ENCODE data around the gene GRM2. TPM values are rescaled to one million over a fixed set of nuclear protein-coding genes. Genes with fewer than 3 reads are reported as not detected.
"Not testable (repeated sequence)": the region's sequence is repeated elsewhere in the genome, so short reads cannot be mapped to it uniquely, and the experiment has no call there.

The GRM2 gene
- total RNA-seq, 1 experiment from 2014 or later, result 0.57 TPM

GRCh38 chr3:51734572-51734907, 27.7 kb downstream of the GRM2 start:
- H3K9me3 Mint-ChIP-seq (ENCODE audit: low read depth, unreplicated experiment), result no peaks in the 10 kb centered on the region
- CTCF ChIA-PET, result interaction anchor here (0.7 kb wide), 1 partner anchor 1826 kb away, joined by 3 read pairs; no protein-coding TSS in a partner anchor
- peaks cover 6% of the 10 kb centered on the region for H3K4me1 Mint-ChIP-seq (ENCODE audit: low read depth, unreplicated experiment)
- H3K27me3 Mint-ChIP-seq (ENCODE audit: unreplicated experiment), result peaks cover 19% of the 10 kb centered on the region
- BruUV-seq (replicated peaks), result no TSS peak
- H3K36me3 Mint-ChIP-seq (ENCODE audit: insufficient read depth, unreplicated experiment), result no peaks in the 10 kb centered on the region
- no peak overlapping the region for H3K27ac Mint-ChIP-seq (ENCODE audit: unreplicated experiment)
- intact Hi-C loops (cut with micrococcal nuclease; ENCODE audit: unreplicated experiment), result no loop called here
- no peak overlapping the region for H3K4me3 Mint-ChIP-seq (ENCODE audit: low read depth, unreplicated experiment)
- no peak for TF ChIP-seq CTCF (IDR thresholded peaks at IDR 0.05; ENCODE audit: unreplicated experiment)
- DNase-seq, result no peak

- intact Hi-C loops (cut with micrococcal nuclease; ENCODE audit: unreplicated experiment), result no loop called here
- Mint-ChIP-seq H3K4me3 (ENCODE audit: low read depth, unreplicated experiment) (no peak overlapping the region), H3K36me3 (ENCODE audit: insufficient read depth, unreplicated experiment) (no peaks in the 10 kb centered on the region), H3K9me3 (ENCODE audit: low read depth, unreplicated experiment) (no peaks in the 10 kb centered on the region), H3K4me1 (ENCODE audit: low read depth, unreplicated experiment) (peaks cover 1% of the 10 kb centered on the region), H3K27me3 (ENCODE audit: unreplicated experiment) (peaks cover 24% of the 10 kb centered on the region), H3K27ac (ENCODE audit: unreplicated experiment) (no peak overlapping the region)
- TF ChIP-seq CTCF (IDR thresholded peaks at IDR 0.05; ENCODE audit: unreplicated experiment), result no peak
- DNase-seq, result no peak
- CTCF ChIA-PET, result interaction anchor here (0.7 kb wide), 1 partner anchor 1826 kb away, joined by 3 read pairs; no protein-coding TSS in a partner anchor
- no TSS peak for BruUV-seq (replicated peaks)
Observed at GRCh38 chr3:51735039-51735438, 28.2 kb downstream of the GRM2 start.

- TF ChIP-seq CTCF (IDR thresholded peaks at IDR 0.05; ENCODE audit: unreplicated experiment), result no peak
- no peak for DNase-seq
- intact Hi-C loops (cut with micrococcal nuclease; ENCODE audit: unreplicated experiment), result no loop called here
- Mint-ChIP-seq H3K4me3 (ENCODE audit: low read depth, unreplicated experiment) (no peak overlapping the region), H3K27me3 (ENCODE audit: unreplicated experiment) (peaks cover 26% of the 10 kb centered on the region), H3K4me1 (ENCODE audit: low read depth, unreplicated experiment) (no peaks in the 10 kb centered on the region), H3K27ac (ENCODE audit: unreplicated experiment) (no peak overlapping the region), H3K36me3 (ENCODE audit: insufficient read depth, unreplicated experiment) (no peaks in the 10 kb centered on the region), H3K9me3 (ENCODE audit: low read depth, unreplicated experiment) (no peaks in the 10 kb centered on the region)
- no TSS peak for BruUV-seq (replicated peaks)
- CTCF ChIA-PET, result no interaction called here
Observed at GRCh38 chr3:51735950-51736349, 29.1 kb downstream of the GRM2 start.

- no peak for DNase-seq
- intact Hi-C loops (cut with micrococcal nuclease; ENCODE audit: unreplicated experiment), result no loop called here
- no peak overlapping the region for H3K27ac Mint-ChIP-seq (ENCODE audit: unreplicated experiment)
- no peaks in the 10 kb centered on the region for H3K9me3 Mint-ChIP-seq (ENCODE audit: low read depth, unreplicated experiment)
- TF ChIP-seq CTCF (IDR thresholded peaks at IDR 0.05; ENCODE audit: unreplicated experiment), result no peak
- CTCF ChIA-PET, result no interaction called here
- no peaks in the 10 kb centered on the region for H3K36me3 Mint-ChIP-seq (ENCODE audit: insufficient read depth, unreplicated experiment)
- H3K27me3 Mint-ChIP-seq (ENCODE audit: unreplicated experiment), result peaks cover 26% of the 10 kb centered on the region
- BruUV-seq (replicated peaks), result no TSS peak
- H3K4me1 Mint-ChIP-seq (ENCODE audit: low read depth, unreplicated experiment), result no peaks in the 10 kb centered on the region
- no peak overlapping the region for H3K4me3 Mint-ChIP-seq (ENCODE audit: low read depth, unreplicated experiment)
Observed at GRCh38 chr3:51739110-51739509, 32.2 kb downstream of the GRM2 start.

- intact Hi-C loops (cut with micrococcal nuclease; ENCODE audit: unreplicated experiment); H3K9me3 Mint-ChIP-seq (ENCODE audit: low read depth, unreplicated experiment); BruUV-seq (replicated peaks); CTCF ChIA-PET; H3K36me3 Mint-ChIP-seq (ENCODE audit: insufficient read depth, unreplicated experiment); DNase-seq; H3K4me3 Mint-ChIP-seq (ENCODE audit: low read depth, unreplicated experiment); H3K27ac Mint-ChIP-seq (ENCODE audit: unreplicated experiment); H3K4me1 Mint-ChIP-seq (ENCODE audit: low read depth, unreplicated experiment): not testable (repeated sequence)
- peaks cover 26% of the 10 kb centered on the region for H3K27me3 Mint-ChIP-seq (ENCODE audit: unreplicated experiment)
Observed at GRCh38 chr3:51742320-51742719, 35.5 kb downstream of the GRM2 start.

GRCh38 chr3:51742978-51743377, 36.1 kb downstream of the GRM2 start:
- CTCF ChIA-PET; intact Hi-C loops (cut with micrococcal nuclease; ENCODE audit: unreplicated experiment): not testable (repeated sequence)

More at GRCh38 chr3:51742978-51743377, 36.1 kb downstream of the GRM2 start:
- H3K27ac Mint-ChIP-seq (ENCODE audit: unreplicated experiment); H3K4me1 Mint-ChIP-seq (ENCODE audit: low read depth, unreplicated experiment); BruUV-seq (replicated peaks); H3K36me3 Mint-ChIP-seq (ENCODE audit: insufficient read depth, unreplicated experiment); H3K9me3 Mint-ChIP-seq (ENCODE audit: low read depth, unreplicated experiment); H3K4me3 Mint-ChIP-seq (ENCODE audit: low read depth, unreplicated experiment); DNase-seq: not testable (repeated sequence)
- H3K27me3 Mint-ChIP-seq (ENCODE audit: unreplicated experiment), result peaks cover 23% of the 10 kb centered on the region

All from Calu3 (cell line).